C1 segment of cervical spinal cord (tissue), 14 donors: ENCODE results near the gene BBOX1.
"Not testable (repeated sequence)": the region's sequence is repeated elsewhere in the genome, so short reads cannot be mapped to it uniquely, and the experiment has no call there.

Experiments
- DNase-seq, 14 donors: peaks; one replicate each; lab custom pipeline; 2025; lab: John Stamatoyannopoulos, UW

The BBOX1 gene, protein sequence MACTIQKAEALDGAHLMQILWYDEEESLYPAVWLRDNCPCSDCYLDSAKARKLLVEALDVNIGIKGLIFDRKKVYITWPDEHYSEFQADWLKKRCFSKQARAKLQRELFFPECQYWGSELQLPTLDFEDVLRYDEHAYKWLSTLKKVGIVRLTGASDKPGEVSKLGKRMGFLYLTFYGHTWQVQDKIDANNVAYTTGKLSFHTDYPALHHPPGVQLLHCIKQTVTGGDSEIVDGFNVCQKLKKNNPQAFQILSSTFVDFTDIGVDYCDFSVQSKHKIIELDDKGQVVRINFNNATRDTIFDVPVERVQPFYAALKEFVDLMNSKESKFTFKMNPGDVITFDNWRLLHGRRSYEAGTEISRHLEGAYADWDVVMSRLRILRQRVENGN

DNA sequence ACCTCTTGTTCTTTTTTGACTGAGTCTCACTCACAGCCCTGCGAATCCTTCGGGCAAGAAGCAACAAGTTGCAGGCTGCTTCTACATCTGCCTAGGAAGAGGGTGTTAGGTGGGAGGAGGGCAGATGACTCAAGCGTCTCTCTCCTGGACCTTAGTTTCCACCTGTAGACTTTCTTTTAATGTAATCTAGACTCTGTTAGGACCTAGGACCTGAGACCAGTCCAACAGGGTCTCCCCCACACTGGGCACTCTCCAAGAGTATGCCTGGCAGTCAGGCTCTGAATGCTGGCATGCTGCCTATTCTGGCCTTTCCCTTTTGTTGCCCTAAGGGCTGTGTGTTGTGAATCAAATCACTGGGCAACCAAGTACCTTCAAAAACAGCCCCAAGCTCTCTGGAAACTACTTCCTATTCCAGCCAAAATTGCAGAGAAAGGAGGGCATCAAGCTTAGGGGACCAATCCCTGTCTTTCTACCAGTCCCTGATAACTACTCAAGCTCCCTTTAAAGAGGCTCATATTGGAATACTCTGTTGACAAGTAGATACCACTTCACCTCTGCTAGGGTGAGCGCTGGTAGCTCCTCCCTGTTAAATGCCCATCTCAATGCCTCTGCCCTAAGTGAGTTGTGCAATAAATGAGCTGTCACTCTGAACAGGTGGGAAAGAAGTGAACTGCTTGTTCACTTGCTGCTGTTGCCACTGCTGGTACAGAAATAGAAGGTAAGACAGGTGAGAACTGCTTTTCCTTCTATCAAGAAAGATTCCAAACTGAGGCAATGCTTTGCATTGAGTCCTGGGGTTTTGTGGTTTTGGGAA lies at the start of gene BBOX1:
Gene BBOX1, plus strand, starts transcription at position 514 of the 814 bp plus-strand sequence. CDS start 14,616 bp downstream, outside the sequence.
- peak in 10 of 14 donors; percentile 4 to 78 (median 44) for DNase-seq

DNA sequence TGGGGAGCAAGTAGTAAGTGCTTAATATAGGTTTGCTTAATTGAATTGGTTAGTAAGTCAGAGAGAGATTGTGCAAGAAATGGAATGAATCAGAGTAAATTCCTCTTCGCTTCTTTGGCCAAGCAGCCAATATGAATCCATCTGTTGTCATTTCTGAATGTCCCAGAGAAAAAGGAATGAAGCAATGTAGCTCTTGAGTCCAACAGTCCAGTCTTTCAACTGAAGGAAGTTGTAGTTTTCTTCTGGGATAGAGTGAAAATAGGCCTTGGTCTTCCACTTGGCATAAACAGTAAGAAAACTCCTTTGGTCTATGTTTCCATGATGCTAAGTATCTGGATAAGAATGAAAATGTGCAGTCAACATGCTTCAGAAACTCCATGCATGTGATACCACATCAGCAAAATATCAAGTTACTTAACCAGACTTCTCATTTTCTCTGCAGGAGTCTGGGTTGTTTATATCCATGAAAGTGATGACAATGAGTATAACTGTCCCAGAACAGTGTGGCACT lies 48.5 kb upstream of the BBOX1 start:
- DNase-seq = no peak

DNA sequence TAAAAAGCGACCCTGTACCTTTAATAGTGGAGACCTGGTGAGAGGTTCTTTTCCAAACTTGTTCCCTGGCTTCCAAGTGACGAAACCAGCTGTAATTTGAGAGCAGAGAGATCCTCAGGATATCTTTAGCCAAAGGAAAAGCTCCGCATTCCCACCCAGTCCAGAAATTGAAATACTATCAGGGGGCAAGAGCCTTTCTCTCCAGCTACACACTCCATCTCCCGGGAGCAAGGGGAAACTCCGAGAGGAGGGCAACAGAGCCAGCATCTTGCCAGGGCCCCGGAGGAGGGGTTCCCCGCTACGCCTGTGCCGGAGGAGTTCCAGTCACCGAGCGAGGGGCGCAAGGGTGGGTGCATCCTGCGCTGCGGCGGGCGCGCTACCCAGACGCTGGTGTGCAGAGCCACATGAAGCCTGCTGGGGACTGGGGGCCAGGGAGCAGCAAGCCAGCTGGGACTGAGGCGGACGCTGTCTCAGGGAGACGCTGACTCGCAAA lies 46.6 kb upstream of the BBOX1 start, which contains the start of gene FIBIN:
Gene FIBIN, plus strand, starts transcription at position 148 of the 493 bp plus-strand sequence. CDS start 415 bp downstream, outside the sequence.
- DNase-seq = peak in 7 of 14 donors; percentile 6 to 48 (median 26)

DNA sequence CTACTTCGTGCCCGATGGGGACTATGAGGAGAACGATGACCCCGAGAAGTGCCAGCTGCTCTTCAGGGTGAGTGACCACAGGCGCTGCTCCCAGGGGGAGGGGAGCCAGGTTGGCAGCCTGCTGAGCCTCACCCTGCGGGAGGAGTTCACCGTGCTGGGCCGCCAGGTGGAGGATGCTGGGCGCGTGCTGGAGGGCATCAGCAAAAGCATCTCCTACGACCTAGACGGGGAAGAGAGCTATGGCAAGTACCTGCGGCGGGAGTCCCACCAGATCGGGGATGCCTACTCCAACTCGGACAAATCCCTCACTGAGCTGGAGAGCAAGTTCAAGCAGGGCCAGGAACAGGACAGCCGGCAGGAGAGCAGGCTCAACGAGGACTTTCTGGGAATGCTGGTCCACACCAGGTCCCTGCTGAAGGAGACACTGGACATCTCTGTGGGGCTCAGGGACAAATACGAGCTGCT lies 46.0 kb upstream of the BBOX1 start:
- peak in 4 of 14 donors; percentile 21 to 45 (median 40) for DNase-seq

DNA sequence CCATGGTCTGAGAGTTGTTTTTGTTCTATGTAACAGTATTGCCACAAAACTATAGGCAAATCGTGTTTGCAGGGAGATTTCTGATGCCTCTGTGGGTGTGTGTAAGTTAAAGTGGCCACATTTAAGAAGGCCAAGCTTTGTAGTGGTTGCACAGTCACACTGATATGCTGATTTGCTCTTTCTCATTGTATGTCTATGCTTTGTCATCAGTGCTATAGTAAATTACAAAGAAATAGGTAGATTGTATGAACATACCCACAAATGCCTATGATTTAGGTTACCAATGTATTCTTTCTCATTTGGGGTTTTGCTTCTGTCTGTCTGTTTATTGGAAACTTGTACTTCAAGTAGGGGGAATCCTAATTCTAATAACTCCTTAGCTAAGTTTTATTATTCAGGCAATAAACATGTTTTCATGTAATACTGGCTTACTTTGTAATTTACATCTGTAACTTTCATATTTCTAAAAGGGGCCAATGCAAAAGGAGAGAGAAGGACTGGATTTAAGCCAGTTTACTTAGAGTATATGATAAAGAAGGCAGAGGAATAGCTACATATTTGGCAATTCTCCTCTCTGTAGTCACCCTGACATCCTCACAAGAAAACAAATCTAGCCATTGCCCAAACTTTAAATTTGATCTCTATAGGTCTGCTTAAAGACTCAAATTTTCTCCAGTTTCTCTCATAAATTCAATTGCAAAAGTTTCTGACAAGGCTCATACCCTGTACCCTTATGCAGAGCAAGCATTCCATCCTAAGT lies 44.7 kb upstream of the BBOX1 start:
- DNase-seq = no peak

DNA sequence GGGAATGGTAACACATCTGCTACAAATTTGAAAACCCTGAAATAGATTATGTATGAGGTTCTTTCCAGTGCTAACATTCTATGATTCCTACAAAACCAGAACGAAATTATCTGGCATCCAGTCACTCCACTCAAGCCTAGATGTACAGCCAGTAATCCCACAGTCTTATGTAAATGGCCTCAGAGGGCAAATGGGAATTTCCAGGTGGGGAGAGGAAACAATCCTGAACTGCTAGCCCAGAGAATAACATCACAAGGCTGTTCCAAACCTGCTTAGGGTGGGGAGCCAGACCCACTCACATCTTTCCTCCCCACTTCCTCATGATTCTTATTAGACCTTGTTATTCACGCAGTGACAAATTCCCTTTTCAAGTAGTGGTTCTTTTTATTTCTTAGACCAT lies 43.2 kb upstream of the BBOX1 start:
- no peak for DNase-seq

DNA sequence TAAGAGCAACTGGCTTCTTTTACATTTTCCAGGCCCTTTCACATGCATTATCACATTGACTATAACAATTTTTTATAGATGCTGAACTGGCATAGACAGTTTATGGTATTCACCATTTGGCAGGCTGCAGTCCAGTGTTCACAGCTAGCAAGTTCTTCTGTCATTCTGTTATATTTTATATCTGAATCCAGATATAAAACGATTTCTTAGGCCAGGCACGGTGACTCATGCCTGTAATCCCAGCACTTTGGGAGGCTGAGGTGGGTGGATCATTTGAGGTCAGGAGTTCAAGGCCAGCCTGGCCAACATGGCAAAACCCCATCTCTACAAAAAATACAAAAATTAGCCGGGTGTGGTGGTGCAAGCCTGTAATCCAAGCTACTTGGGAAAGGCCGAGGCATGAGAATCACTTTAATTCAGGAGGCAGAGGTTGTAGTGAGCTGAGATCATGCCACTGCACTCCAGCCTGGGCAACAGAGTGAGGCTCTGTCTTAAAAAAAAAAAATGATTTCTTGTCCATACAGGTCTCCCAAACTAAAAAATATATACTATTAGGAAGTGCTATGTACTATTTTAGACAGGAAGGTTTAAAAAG lies 39.4 kb upstream of the BBOX1 start:
- DNase-seq = not testable (repeated sequence)

DNA sequence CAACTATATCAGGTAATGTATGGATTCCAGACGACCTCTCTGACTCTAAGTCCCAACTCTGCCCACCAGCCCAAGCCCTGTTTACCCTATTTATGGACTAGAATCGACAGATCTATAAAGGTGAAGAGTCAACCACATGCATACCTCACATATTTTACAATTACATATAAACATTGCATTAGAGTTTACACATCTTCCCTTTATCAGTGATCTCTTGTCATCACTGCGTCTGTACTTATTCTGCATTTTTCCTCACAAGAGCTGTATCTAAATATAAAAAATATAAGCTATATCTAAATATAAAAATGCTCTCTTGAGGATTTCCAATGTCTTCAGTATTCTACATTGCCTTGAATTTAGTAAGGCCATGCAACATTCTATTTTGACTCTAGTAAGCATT lies 38.2 kb upstream of the BBOX1 start:
- no peak for DNase-seq

DNA sequence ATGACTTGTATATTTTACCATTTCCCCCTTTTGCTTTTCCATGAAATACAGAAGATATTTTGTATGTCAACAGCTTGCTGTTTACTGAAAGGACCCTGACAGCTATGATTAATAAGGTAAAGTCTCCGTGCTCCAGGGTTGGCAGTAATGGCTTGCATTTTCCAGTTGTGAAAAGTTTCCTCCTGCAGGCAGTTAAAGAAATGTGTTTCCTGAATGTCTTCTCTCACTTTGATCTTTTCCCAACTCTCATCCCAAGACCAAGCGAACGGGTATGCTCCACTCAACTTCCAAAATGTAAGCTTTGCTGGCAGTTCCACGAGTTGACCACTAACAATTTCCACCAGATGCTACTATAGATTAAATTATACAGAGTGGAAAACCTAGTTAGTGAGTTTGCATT lies 37.8 kb upstream of the BBOX1 start:
- no peak for DNase-seq

DNA sequence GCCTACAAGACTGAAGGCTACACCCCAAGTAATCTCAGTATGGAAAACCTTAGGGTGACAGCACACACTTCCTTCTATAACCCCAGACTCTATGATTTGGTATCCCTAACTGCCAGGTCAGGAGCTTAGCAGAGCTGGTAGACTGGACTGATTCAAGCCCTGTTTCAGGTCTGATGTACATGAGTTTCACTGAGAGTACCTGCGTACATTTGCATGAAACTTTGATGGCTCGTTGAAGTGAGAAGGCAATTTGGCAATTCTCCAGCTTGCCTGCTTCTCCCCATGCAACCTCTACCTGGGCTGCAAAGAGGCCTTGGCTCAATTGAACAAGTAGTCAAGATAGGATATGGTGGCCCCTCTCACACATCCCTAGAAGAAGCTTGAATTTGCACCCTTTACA lies 36.5 kb upstream of the BBOX1 start:
- DNase-seq = no peak

DNA sequence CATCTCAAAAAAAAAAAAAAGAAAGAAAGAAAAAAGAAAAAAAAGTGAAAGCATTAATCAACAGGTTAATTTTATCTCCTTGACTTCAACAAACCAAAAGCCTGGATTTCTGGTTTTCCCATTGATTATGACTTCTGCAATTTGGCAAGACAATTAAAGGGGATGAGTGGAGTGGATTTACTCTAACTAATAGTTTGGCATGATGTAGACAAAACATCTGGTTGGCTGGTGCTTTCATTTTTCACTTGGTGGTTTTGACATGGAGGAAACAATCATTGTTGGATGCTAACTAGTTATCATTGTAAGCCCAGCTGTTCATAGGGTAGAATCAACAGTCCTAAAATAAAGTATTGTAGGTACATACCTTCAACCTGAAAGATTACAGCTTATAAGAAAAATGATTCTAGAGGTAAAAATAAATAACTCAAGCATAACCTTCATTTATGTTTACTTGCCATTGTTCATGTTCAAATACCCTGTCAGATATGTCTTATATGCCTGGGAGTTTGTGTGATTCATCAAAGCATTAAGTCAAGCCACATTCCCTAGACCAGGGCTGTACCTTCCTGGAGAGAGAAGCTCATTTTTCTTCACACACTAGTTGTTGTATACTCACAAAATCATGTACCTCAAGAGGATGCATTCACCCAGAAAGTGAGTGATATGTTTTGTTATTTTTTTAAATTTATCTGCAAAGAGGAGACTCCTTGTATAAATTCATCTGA lies 31.6 kb upstream of the BBOX1 start:
- no peak for DNase-seq

DNA sequence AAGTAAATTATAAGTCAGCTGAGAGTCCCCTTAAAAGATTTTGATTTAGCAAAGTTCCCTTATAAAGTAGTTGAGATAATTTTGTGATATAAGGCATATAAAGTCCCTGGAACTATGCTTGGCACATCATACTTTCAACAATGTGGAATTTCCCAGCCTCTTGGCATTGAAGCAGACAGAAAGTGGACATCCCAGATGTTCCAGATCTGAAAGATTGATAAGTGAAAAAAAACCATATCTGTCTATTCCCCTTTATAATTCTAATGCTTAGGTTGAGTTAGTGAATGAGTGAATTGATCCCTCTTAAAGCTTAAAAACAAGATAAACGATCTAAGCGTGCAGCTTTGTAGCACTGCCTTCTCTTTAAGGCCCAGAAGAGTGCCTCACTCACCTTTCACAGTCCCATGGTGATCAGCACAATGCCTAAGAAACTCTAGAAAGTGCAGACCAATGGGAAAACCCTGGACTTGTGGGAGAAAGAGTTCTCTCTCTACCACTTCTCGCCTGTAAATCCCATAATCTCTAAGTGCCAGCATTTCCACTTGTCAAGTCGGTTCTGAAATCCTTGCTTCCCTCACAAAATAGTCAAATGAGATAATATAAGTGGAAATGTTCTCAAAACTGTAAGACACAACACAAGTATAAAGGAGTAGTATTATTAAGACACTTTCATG lies 28.9 kb upstream of the BBOX1 start:
- no peak for DNase-seq

DNA sequence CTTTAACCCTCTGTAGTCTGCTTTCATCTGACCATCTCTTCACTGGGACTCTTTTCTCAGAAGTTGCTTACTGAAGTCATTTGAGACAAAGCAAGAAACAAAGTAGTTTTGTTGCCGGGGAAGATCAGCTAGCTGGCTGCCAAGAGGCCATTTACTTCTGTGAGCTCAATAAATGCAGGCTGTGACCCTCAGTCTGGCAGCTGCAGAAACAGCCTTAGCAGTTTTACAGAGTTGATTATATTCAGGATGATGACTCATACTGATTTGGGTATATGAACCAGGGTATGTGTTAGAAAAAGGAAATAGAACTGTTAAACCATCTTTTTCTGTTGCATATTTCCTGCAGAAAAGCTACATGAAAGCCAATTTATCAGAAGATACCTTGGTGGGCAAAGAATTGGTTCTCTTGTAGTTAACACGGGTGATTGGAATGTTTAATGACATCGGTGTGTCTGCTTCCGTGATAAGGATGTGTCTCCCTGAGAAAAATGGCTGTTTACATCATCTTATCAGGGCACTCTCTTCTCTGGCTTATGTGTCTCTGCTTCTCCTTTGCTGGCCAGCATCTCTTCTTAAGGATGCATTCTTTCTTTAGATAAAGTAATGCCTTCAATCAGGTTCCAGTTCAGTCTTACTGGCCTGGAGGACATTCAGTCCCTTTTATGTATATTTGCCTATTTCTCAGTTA lies 28.2 kb upstream of the BBOX1 start:
- peak in 2 of 14 donors; percentile 2 to 24 for DNase-seq

DNA sequence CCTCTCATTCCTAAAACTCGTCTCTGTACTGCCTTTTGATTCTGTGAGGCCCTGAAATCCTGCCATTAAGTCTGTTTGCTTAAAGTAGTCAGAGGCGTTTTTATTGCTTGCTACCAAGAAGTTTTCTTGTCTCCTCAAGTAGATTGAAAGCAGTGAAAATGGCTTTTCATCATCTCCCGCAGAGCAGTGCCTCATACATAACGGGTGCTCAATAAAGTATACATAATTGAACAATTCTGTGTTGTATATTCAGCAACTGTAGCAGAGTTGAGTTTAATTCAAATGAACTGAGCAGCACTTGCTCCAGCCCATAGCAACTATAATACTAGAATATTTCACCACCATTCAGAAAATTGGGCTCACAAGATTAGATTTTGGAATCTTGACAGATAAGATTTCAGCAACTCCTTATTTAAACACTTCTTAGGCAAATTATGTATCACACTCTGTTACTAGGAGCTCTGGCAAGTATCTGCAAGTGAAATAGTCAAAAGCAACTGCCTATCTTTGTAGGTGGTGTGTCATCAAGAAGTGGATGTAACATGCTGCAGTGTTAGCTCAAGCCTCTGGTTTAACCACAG lies 26.7 kb upstream of the BBOX1 start:
- DNase-seq = no peak

DNA sequence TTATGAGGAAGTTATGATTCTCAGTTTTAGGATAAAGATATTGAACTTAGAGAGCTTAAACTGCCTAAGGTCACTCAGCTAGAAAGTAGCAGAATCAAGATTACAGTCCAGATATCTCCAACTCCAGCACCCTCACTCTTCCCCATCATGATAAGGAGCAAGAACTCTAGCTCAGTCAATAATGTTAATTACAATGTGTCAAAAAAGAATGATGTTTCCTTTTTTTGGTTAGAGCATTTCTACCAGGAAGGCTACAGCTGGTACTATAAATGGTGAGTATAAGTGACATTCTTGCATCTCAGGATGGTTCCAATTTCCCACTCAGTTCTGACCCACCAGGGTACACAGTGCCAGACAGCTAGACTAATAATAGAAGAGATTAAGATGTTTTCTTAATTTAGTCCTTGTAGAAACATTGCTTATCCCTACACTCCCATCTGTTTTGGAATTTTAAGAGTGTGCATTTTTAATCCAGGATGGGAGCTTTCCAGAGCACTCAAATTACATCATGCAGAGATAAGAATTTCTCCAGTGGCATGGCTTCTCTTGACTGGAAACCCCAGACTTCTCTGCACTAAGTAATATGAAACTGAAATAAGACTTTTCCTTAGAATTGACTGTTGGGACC lies 21.6 kb upstream of the BBOX1 start:
- no peak for DNase-seq

DNA sequence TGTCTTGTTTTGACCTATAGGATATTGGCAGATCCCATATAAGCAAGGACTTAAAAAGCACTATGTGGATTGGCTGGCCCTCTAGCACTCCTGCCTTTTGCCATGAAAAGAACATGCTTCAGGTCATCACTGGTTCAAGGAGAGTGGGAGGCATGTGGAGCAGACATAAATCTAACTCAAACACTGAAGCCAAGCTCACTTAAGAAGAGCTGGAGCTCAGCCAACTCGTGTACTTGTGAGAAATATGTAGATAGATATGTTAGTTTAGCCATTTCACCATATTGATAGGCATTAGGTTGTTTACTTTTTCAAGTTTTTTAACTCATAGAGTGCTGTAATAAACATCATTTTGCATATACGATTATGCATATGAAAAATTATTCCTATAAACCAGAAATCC lies 19.9 kb upstream of the BBOX1 start:
- no peak for DNase-seq

DNA sequence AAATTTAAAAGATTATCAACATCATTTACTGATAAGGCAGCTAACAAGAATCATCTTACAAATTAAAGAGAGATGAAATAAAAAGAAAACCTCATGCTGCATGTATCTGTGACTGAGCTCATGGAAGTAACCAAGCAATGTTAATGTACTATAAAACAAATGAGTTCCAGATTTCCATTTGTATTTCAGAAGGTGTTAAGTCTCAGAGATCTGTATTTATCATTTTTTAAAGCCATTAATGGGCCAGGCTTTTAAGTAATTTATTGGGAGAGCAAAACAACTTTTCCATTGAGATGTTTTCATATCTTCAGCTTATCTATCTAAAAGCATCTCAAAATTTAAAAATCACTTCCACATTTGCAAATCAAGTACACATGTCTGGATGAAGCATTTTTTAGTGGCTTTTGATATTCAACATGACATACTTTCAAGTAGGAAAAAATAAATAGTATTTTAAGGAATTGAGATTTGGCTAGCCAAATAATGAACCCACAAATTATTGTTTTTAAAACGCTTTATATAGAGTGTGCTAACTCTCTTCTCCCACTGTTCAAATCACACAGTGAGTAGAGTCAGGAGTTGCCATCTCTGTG lies 17.9 kb upstream of the BBOX1 start:
- DNase-seq = no peak

DNA sequence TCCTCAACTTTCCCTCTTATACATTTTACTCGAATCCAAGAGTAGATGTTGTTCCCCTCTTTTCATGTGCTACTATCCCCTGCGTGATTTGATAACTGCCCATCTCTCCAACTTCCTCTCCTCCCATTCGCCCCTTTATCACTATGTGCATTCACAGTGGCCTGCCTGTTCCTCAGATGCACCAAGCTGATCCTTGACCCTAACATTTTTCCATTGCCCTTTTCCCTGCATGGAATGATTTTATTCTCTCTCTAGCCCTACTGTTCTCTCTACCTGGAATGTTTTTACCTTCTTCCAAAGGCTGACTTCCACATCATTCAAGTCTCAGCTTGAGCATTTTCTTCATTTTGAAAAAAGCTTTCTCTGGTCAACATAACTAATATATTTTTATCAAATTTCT lies 15.8 kb upstream of the BBOX1 start:
- DNase-seq = no peak
